Measurements from ENCODE around the gene MBD5. TPM values are rescaled to one million over a fixed set of nuclear protein-coding genes. Genes with fewer than 3 reads are reported as not detected.
A peak's percentile ranks its signal among the peaks of the same experiment; 100 is the strongest.

Gene MBD5
- total and polyA plus RNA-seq, 2 of the 4 experiments (the other 2 are of a cell fraction): 9.8 to 14.2 TPM

DNA sequence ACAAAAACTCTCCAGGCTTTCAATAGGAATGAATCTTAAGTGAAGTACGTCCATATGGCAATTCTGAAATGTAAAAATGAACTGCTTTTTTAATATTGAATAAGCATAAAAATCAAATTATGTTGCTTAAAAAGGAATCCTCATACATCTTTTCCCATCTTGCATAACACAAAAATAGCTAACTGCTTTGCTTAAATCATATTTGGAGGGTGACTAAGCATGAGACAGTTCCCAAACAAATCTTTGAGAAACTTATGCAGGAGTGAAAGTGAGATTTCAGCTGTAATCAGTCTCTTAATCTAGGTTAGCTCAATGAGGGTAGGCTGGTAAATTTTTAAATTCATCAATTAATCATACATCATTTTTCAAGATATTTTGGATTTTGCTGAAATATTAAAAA, 111.5 kb downstream of the MBD5 start:
- peak; percentile 60 for ATAC-seq (ENCODE audit: low read depth)
- no peaks in the 10 kb centered on the region for H4K20me1 ChIP-seq (ENCODE audit: insufficient read depth, low read length)
- H3K27ac ChIP-seq (ENCODE audit: insufficient read depth, low read length): no peak overlapping the region

More for the DNA sequence above, 111.5 kb downstream of the MBD5 start:
- Histone ChIP-seq H3K36me3 (ENCODE audit: control insufficient read depth, insufficient read depth, low read length) (no peaks in the 10 kb centered on the region), H3K18ac (ENCODE audit: low read depth, low read length) (no peak overlapping the region), H3K4me2 (ENCODE audit: low read depth, low read length) (peak overlapping the region; percentile 37; the same call in 1 of the 2 replicates), H4K5ac (ENCODE audit: low read depth, low read length) (no peak overlapping the region), H4K8ac (ENCODE audit: low read depth in 2 of 2, low read length in 2 of 2) (no peak overlapping the region), H3K9me1 (ENCODE audit: insufficient read depth, low read length) (no peaks in the 10 kb centered on the region), H2BK5ac (ENCODE audit: low read depth, low read length, poor library complexity, severe bottlenecking) (no peak overlapping the region), H2AFZ (replicated peaks; ENCODE audit: low read length, poor library complexity) (no peak overlapping the region), H3K14ac (replicated peaks; ENCODE audit: low read depth, low read length) (no peak overlapping the region), H3K9me3 (ENCODE audit: control insufficient read depth, insufficient read depth, low read length) (no peaks in the 10 kb centered on the region), H3K4ac (ENCODE audit: low read depth, low read length) (no peak overlapping the region), H2BK120ac (ENCODE audit: low read depth, low read length) (no peak overlapping the region), H2AK9ac (replicated peaks; ENCODE audit: low read depth, low read length, poor library complexity) (no peak overlapping the region), H3K4me1 (ENCODE audit: control insufficient read depth, insufficient read depth, low read length) (peaks cover 5% of the 10 kb centered on the region), H3K79me1 (ENCODE audit: low read depth in 1 of 2, low read length in 2 of 2) (peaks cover 5 to 20% of the 10 kb centered on the region in 2 experiments; a peak in 3 of 4 replicates), H3K23ac (ENCODE audit: low read depth, low read length) (no peak overlapping the region), H4K91ac (ENCODE audit: insufficient read depth, low read depth, low read length) (no peak overlapping the region), H2AK5ac (ENCODE audit: low read depth, low read length) (no peak overlapping the region), H2BK15ac (ENCODE audit: low read depth, low read length) (no peak overlapping the region), H3K9ac (ENCODE audit: low read depth, low read length) (no peak overlapping the region), H2BK20ac (ENCODE audit: low read depth, low read length) (no peak overlapping the region), H3K56ac (ENCODE audit: extremely low read depth, insufficient read depth, low read length) (no peak overlapping the region), H3K4me3 (ENCODE audit: insufficient read depth, low read depth, low read length) (no peak overlapping the region), H3K27me3 (ENCODE audit: control insufficient read depth, insufficient read depth, low read length) (no peaks in the 10 kb centered on the region)
- in situ Hi-C loops (cut with MboI; ENCODE audit: low sequenced_read_pairs) (no loop called here), intact Hi-C loops (cut with micrococcal nuclease) (loop anchor here (10.0 kb wide), 1 partner anchor 52 kb away; no protein-coding TSS in a partner anchor), dilution Hi-C loops (cut with HindIII; ENCODE audit: low sequenced_read_pairs, unreplicated experiment) (no loop called here)
- DNase-seq: peak; percentile 78
- WGBS, 2 experiments (ENCODE audit: extremely low coverage in 2 of 2, insufficient read length in 1 of 2): no CpG with 5 or more reads among the region's 1 CpG
- ChIA-PET CTCF (interaction anchor here (0.6 kb wide), 1 partner anchor 90 kb away, joined by 3 read pairs; no protein-coding TSS in a partner anchor), POLR2A (ENCODE audit: unreplicated experiment) (no interaction called here)
- no peak for TF ChIP-seq RAD21 (IDR thresholded peaks at IDR 0.05; ENCODE audit: low read length)
- peak; percentile 47; the same call in 1 of the 2 replicates for TF ChIP-seq FOS (IDR thresholded peaks at IDR 0.05; ENCODE audit: low read depth, low read length)
- no peak for TF ChIP-seq BHLHE40 (IDR thresholded peaks at IDR 0.05; ENCODE audit: low read depth, low read length)
- TF ChIP-seq CEBPB (IDR thresholded peaks at IDR 0.05; ENCODE audit: low read depth, low read length): peak; percentile 83
- TF ChIP-seq SMC3 (IDR thresholded peaks at IDR 0.05; ENCODE audit: low read depth, low read length): no peak
- BruUV-seq (replicated peaks): no TSS peak

Data from IMR-90 (cell line).